Urinary bladder (tissue), 4 donors: ENCODE results near the gene UGT1A8. TPM values are rescaled to one million over a fixed set of nuclear protein-coding genes. Genes with fewer than 3 reads are reported as not detected.

Experiments
- DNase-seq: peaks from one replicate; pipeline ENCODE4 v3.0.0-alpha.2; 2015; ENCODE audit errors: extremely low spot score
- H3K27ac ChIP-seq: one replicate; pipeline ENCODE4 v1.5.1; 2013; ENCODE audit warnings: low read depth, mild to moderate bottlenecking, moderate library complexity
- H3K36me3 ChIP-seq: one replicate; pipeline ENCODE4 v1.6.1; 2013; ENCODE audit warnings: mild to moderate bottlenecking, moderate library complexity; ENCODE audit not compliant: insufficient read depth
- H3K4me1 ChIP-seq: one replicate; pipeline ENCODE4 v1.6.1; 2013; ENCODE audit warnings: mild to moderate bottlenecking, moderate library complexity; ENCODE audit not compliant: insufficient read depth
- H3K4me3 ChIP-seq: one replicate; pipeline ENCODE4 v1.5.1; 2013; ENCODE audit warnings: low read depth, low read length
- WGBS: extraction: QIAGEN DNeasy Blood & Tissue Kit; methylation state at CpG from one replicate; pipeline ENCODE4 v1.1.7; 2013; 5-methylcytosine and 5-hydroxymethylcytosine counted together
- polyA plus RNA-seq: library from polyadenylated mRNA; stranded (reverse); fragments of 200-250 nt; gene quantifications from one replicate; pipeline ENCODE4 v1.2.3, GENCODE V29; 2013
- total RNA-seq: library from RNA; depleted of rRNA; stranded (reverse); fragments of >200 nt; gene quantifications from one replicate; pipeline ENCODE4 v1.2.3, GENCODE V29; 2014
- donor health status: healthy with polysubstance abuse.
- donor health status: healthy.

UGT1A8 gene
- total and polyA plus RNA-seq, 2 donors, result 0.16 to 0.56 TPM

GRCh38 chr2:233760043-233760442 lies 142.6 kb downstream of the UGT1A8 start, which contains the start of gene UGT1A1:
UGT1A1 (plus strand) TSS chr2:233760270; CDS start chr2:233760288, 18 bp downstream.
- Histone ChIP-seq H3K4me1 (no peaks in the 10 kb centered on the region), H3K36me3 (no peaks in the 10 kb centered on the region), H3K27ac (peak within 1 kb of the TSS; percentile 41), H3K4me3 (no peak within 1 kb of the TSS)
- no peak for DNase-seq
- 87% methylated on average over 6 of the region's 6 CpGs for WGBS

- no peak overlapping the region for H3K4me3 ChIP-seq
- WGBS, result 62% methylated on average over 4 of the region's 4 CpGs
- no peaks in the 10 kb centered on the region for H3K36me3 ChIP-seq
- DNase-seq, result no peak
- H3K27ac ChIP-seq, result peak overlapping the region; percentile 54
- no peaks in the 10 kb centered on the region for H3K4me1 ChIP-seq
These were observed 143.8 kb downstream of the UGT1A8 start for GRCh38 chr2:233761040-233761769.

DNA sequence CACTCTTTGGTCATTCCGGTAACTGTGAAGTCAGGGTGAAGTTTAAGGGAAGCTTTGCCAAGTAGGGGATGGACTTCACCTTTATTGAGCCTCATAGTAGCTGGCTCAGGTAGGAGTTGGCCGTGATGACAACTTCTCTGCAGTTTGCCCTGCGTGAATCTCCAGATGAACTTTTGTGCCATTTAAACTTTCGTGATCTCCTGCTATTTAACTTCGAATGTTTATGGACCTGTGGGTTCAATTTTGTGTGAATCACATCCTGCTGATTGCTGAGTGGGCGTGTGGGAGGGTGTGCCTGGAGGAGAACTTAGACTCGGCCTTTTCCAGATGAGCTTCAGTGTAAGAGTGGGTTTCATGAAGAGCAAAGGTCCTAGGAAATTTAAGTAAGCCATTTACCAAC lies 146.8 kb downstream of the UGT1A8 start:
- no peak for DNase-seq
- 68% methylated on average over 7 of the region's 7 CpGs for WGBS
- Histone ChIP-seq H3K4me3 (no peak overlapping the region), H3K27ac (no peak overlapping the region), H3K4me1 (no peaks in the 10 kb centered on the region), H3K36me3 (no peaks in the 10 kb centered on the region)

- Histone ChIP-seq H3K27ac (peak overlapping the region; percentile 15), H3K36me3 (no peaks in the 10 kb centered on the region), H3K4me1 (no peaks in the 10 kb centered on the region), H3K4me3 (no peak overlapping the region)
- WGBS, result 55% methylated on average over 3 of the region's 3 CpGs
- no peak for DNase-seq
These were observed 147.3 kb downstream of the UGT1A8 start for GRCh38 chr2:233764761-233765160.

DNA sequence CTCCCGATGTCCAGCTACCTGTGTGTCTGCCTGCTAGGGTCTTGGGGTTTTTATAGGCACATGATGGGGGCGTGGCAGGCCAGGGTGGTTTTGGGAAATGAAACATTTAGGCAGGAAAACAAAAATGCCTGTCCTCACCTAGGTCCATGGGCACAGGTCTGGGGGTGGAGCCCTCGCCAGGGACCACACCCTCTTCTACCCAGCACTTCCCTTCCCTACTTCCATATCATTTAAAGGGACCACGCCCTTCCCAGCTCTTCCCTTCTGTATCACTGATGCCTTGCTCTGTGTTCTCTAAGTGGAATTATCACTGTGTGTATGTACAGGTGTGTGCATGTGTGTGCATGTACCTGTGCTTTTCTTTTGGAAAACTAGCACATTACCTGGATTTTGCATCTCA lies 149.0 kb downstream of the UGT1A8 start:
- no peak overlapping the region for H3K27ac ChIP-seq
- H3K4me3 ChIP-seq, result no peak overlapping the region
- H3K36me3 ChIP-seq, result no peaks in the 10 kb centered on the region
- WGBS, result 79% methylated on average over 4 of the region's 4 CpGs
- H3K4me1 ChIP-seq, result no peaks in the 10 kb centered on the region
- DNase-seq, result no peak

- H3K4me1 ChIP-seq, result no peaks in the 10 kb centered on the region
- WGBS, result 76% methylated on average over 4 of the region's 4 CpGs
- no peak for DNase-seq
- H3K4me3 ChIP-seq, result no peak overlapping the region
- H3K36me3 ChIP-seq, result no peaks in the 10 kb centered on the region
- no peak overlapping the region for H3K27ac ChIP-seq
These were observed 150.6 kb downstream of the UGT1A8 start for GRCh38 chr2:233768076-233768475.

- Histone ChIP-seq H3K4me1 (no peaks in the 10 kb centered on the region), H3K36me3 (no peaks in the 10 kb centered on the region), H3K27ac (no peak overlapping the region), H3K4me3 (no peak overlapping the region)
- DNase-seq, result no peak
- 92% methylated on average over 9 of the region's 9 CpGs for WGBS
These were observed 151.8 kb downstream of the UGT1A8 start for GRCh38 chr2:233769260-233769659.

DNA sequence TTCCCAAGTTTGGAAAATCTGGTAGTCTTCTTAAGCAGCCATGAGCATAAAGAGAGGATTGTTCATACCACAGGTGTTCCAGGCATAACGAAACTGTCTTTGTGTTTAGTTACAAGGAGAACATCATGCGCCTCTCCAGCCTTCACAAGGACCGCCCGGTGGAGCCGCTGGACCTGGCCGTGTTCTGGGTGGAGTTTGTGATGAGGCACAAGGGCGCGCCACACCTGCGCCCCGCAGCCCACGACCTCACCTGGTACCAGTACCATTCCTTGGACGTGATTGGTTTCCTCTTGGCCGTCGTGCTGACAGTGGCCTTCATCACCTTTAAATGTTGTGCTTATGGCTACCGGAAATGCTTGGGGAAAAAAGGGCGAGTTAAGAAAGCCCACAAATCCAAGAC lies 154.7 kb downstream of the UGT1A8 start:
- H3K4me1 ChIP-seq, result no peaks in the 10 kb centered on the region
- WGBS, result 90% methylated on average over 16 of the region's 16 CpGs
- DNase-seq, result no peak
- H3K27ac ChIP-seq, result no peak overlapping the region
- no peaks in the 10 kb centered on the region for H3K36me3 ChIP-seq
- H3K4me3 ChIP-seq, result no peak overlapping the region

DNA sequence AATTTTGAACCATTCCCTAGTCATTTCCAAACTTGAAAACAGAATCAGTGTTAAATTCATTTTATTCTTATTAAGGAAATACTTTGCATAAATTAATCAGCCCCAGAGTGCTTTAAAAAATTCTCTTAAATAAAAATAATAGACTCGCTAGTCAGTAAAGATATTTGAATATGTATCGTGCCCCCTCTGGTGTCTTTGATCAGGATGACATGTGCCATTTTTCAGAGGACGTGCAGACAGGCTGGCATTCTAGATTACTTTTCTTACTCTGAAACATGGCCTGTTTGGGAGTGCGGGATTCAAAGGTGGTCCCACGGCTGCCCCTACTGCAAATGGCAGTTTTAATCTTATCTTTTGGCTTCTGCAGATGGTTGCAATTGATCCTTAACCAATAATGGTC lies 155.2 kb downstream of the UGT1A8 start:
- Histone ChIP-seq H3K4me3 (no peak overlapping the region), H3K27ac (no peak overlapping the region), H3K36me3 (no peaks in the 10 kb centered on the region), H3K4me1 (no peaks in the 10 kb centered on the region)
- DNase-seq, result no peak
- 66% methylated on average over 5 of the region's 5 CpGs for WGBS

DNA sequence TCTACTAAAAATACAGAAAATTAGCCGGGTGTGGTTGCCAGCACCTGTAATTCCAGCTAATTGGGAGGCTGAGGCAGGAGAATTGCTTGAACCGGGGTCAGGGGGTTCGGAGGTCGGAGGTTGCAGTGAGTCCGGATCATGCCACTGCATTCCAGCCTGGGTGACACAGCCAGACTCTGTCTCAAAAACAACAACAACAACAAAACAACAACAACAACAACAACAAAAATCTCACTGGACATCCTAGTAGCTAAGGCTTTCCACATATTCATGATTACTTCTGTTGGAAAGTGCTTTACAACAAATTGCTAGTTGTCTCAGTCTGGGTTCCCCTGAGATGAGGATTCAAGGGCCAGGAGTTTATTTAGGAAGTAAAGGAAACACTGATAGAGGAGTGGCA lies 156.4 kb downstream of the UGT1A8 start:
- no peak for DNase-seq
- H3K27ac ChIP-seq, result no peak overlapping the region
- no peak overlapping the region for H3K4me3 ChIP-seq
- H3K36me3 ChIP-seq, result no peaks in the 10 kb centered on the region
- no peaks in the 10 kb centered on the region for H3K4me1 ChIP-seq
- WGBS, result 91% methylated on average over 5 of the region's 5 CpGs

DNA sequence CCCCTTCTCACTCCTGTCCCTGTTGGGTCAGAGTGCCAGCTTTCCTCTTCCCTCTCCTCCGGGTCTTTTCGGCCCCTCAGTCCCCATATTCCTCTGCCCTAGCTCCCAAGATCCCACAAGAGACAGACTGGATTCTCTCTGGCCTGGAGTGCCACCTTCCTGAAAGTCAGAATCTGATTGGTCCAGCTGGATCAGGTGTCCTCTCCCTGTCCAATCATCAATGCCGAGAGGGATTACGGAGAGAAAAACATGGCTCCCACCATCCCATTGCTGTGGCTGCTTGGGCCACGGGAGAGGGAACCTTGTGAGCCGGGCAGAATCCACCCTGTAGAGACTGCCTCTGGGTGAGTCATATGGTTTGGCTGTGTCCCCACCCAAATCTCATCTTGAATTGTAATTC lies 158.0 kb downstream of the UGT1A8 start:
- H3K36me3 ChIP-seq, result no peaks in the 10 kb centered on the region
- no peak overlapping the region for H3K27ac ChIP-seq
- DNase-seq, result no peak
- no peak overlapping the region for H3K4me3 ChIP-seq
- H3K4me1 ChIP-seq, result no peaks in the 10 kb centered on the region
- WGBS, result 91% methylated on average over 6 of the region's 6 CpGs

DNA sequence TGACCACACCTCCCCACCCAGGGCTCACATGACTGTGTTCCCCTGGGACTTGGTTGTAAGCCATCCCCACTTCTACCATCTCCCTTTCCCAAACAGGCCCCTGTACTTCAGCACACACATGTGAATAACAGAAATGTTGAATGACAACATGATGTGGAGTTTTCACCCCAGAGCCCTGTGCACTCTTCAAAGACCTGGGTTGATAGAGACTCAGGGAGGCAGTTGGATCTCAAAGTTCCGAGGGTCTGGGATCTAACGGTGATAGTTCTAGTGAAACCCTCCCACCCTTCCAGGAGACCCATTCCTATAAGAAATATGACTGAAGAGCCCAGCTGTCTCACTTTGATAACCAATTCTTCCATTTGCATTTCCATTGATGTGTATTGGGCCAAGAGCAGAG lies 160.6 kb downstream of the UGT1A8 start, which contains the start of gene MROH2A:
MROH2A (plus strand) TSS at position 301 of the 400 bp plus-strand sequence. CDS start 1,029 bp downstream, outside the sequence.
- Histone ChIP-seq H3K27ac (no peak within 1 kb of the TSS), H3K4me1 (no peaks in the 10 kb centered on the region), H3K4me3 (no peak within 1 kb of the TSS), H3K36me3 (no peaks in the 10 kb centered on the region)
- WGBS, result 85% methylated on average over 2 of the region's 2 CpGs
- DNase-seq, result no peak

GRCh38 chr2:233779722-233780121 lies 162.3 kb downstream of the UGT1A8 start:
- no peaks in the 10 kb centered on the region for H3K36me3 ChIP-seq
- no peak overlapping the region for H3K27ac ChIP-seq
- H3K4me3 ChIP-seq, result no peak overlapping the region
- 92% methylated on average over 4 of the region's 4 CpGs for WGBS
- no peak for DNase-seq
- no peaks in the 10 kb centered on the region for H3K4me1 ChIP-seq

- H3K27ac ChIP-seq, result no peak overlapping the region
- no peaks in the 10 kb centered on the region for H3K36me3 ChIP-seq
- H3K4me1 ChIP-seq, result no peaks in the 10 kb centered on the region
- H3K4me3 ChIP-seq, result no peak overlapping the region
- DNase-seq, result no peak
- WGBS, result 89% methylated on average over 4 of the region's 4 CpGs
These were observed 163.3 kb downstream of the UGT1A8 start for GRCh38 chr2:233780771-233781170.
